Mammary epithelial cell (primary cell): ENCODE data around the gene TWF2.

Experiments used
- CTCF ChIP-seq, 2 donors: IDR thresholded peaks in 1 of 2; conservative IDR thresholded peaks in 1 of 2; 2 replicates each; pipeline ENCODE4 v1.5.1; 2011 to 2012; ENCODE audit warnings: inconsistent platforms in 2 of 2, low read length in 2 of 2, mild to moderate bottlenecking in 2 of 2, control low read depth in 1 of 2, low read depth in 1 of 2; ENCODE audit not compliant: insufficient read depth in 1 of 2; ENCODE audit errors: extremely low read depth in 1 of 2
- EZH2 ChIP-seq: IDR thresholded peaks from 2 replicates; pipeline ENCODE4 v1.6.1; 2012; ENCODE audit warnings: low read length, inconsistent platforms, borderline replicate concordance

GRCh38 chr3:52253314-52254304 is 14.7 kb upstream of the TWF2 start:
- TF ChIP-seq CTCF (conservative IDR thresholded peaks at IDR 0.05 in 1 of 2, IDR thresholded peaks at IDR 0.05 in 1 of 2; ENCODE audit: extremely low read depth in 1 of 2, insufficient read depth in 1 of 2, low read depth in 1 of 2, low read length in 2 of 2) (no peak), EZH2 (no peak)
